CMK (cell line): ENCODE data around the gene CRKL.

Source experiments
- DNase-seq: peaks from one replicate; pipeline ENCODE4 v3.0.0-alpha.2; 2010; ENCODE audit warnings: low read depth

Gene CRKL

DNA sequence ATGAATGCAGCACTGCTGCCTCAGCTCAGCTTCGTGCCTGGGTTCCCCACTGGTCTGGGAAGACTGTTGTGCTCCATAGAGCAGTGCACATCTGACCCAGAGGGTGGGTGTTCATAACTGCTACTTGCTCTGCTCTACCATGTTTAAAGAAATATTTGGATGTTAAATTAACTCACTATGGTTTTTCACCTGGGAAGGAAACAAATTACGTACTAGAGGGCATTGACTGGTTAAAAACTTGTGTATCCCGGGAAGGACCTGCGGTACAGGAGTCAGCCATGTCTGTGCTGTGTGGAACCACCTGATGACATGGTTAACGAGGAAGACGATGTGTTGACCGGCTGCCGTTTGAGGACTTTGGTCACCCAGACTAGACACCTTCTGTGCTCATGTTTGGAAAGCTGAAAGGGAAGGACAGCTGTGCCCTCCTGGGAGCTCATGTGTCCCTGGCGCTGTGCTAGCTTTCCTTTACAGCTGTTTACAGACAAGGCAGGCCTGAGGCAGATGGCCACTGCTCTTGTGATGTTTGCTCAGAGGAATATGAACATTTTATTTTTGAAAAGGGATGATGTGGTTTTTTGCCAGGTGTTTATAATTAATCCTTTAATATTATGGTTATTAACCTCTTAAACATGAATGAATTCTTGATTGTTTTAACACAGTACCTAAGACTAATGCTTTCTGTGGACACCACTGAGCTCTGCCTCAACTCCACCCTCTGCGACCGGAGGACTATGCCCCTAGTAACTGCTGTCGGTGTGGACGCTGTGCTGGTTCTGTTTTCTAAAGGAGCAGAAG is 35.5 kb downstream of the CRKL start:
- DNase-seq, result no peak

DNA sequence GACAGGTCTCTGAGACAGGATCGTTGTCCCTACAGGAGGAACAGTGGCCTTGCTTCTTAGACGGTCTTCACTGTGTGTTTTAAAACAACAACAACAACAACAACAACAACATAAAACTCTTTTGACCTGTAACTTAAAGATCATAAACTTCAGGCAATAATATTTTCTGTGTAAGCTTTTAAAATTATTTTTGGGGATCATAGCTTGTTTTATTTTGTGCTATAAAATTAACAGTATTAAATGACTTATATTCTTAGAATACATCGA is 36.1 kb downstream of the CRKL start:
- no peak for DNase-seq

DNA sequence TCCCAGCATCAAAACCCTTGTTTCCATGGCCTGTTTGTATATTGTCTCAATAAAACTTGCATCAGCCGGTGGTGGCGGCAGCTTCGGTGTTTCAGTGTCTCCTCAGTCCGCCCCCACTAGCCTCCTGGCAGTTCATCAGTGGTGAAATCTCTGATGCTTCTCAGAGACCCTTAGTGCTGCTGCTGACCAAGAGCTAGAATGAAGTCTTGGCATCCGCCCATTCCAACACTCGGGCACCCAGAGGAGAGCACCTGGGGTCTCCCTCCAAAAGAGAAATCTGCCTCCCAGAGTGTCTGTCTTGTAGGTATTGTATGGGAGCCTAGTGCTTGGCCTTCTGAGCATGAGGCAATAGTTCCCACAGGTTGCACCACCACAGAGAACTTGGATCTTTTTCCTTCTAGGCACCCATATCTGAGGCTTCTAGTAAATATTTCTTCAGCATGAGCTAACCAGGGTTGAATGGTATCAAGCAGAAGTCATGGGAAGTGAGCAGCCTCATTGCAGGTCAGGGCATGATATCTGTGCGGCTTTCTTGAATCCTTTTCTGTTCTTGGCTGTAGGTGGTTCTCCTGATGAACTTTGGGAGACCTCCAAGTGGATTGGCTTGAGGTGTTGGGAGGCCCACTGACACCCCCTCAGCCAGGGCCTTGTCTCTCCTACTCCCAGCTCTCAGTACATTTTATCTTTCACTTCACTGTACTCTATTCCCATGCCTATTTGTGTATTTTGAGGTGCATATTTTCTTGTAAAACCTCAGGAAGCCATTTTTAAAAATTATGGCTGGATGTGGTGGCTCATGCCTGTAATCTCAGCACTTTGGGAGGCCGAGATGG is 36.7 kb downstream of the CRKL start:
- no peak for DNase-seq

DNA sequence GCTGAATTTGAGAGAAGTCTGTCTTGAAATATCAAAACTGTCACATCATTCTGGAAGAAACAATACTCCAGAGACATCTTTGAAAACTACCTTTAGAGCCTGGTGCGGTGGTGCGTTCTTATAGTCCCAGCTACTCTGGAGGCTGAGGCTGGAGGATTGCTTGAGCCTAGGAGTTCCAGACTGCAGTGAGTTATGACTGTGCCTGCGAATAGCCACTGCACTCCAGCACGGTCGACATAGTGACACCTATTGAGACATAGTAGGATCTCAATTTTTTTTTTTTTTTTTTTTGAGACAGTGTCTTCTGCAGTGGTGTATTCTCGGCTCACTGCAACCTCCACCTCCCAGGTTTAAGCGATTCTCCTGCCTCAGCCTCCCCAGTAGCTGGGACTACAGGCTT is 38.3 kb downstream of the CRKL start:
- DNase-seq, result no peak

DNA sequence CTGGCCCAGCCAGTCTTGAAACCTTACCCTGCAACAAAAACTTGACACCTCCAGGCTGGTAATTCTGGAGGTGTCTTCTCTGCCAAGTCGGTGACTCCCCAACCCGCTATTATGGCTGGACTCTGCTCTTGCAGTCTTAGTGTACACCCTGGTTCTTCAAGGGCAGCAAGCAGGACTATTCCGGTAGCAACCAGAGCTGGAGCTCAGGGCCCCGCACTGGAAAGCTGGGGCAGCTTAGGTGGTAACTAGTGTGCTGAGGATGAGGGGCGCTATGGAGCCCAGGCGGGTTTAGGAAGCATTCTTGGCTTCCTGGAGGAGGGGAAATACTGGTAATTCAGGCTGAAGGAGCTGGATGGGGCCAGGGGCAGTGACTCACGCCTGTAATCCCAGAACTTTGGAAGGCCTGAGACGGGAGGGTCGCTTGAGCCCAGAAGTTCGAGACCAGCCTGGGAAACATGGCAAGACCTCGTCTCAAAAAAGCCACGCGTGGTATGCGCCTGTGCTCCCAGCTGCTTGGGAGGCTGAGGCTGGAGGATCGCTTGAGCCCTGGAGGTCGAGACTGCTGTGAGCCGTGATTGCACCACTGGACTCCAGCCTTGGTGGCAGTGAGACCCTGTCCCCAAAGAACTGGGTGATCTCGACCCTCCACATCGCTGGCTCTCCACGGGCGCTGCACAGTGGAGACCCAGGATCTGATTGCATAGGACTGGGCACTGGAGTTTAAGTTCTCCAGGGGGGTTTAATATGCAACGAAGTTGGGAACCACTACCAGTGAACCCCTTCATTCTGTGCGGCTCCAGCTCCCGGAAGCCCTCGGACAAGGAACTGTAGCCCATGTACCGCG is 39.3 kb downstream of the CRKL start:
- DNase-seq, result no peak

DNA sequence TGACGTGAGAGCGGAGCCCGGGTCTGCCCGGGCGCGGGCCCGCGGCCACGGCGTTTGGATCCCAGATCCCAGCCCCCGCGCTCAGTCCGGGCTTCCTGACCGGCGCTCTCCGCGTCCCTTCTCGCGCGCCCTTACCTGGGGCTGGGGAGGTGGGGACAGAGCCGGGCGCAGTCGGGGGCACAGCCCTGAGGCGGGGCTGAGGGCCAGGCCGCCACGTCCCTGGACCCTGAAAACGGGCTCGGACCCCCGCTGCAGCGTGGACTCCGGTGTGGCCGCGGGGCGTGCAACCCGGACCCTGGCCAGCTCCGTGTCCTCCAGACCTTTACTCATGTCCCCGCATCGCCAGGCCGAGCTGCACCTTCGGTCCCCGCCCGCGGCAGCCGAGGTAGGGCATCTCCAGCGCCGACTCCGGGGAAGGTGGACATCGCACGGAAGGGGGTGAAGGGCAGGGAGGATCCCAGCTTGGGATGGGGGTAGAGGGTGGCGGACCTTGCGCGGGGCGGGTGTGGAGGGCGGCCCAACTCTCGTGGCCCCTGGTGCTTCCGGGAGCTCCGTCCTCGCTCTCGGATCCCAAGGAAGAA is 40.0 kb downstream of the CRKL start:
- no peak for DNase-seq

DNA sequence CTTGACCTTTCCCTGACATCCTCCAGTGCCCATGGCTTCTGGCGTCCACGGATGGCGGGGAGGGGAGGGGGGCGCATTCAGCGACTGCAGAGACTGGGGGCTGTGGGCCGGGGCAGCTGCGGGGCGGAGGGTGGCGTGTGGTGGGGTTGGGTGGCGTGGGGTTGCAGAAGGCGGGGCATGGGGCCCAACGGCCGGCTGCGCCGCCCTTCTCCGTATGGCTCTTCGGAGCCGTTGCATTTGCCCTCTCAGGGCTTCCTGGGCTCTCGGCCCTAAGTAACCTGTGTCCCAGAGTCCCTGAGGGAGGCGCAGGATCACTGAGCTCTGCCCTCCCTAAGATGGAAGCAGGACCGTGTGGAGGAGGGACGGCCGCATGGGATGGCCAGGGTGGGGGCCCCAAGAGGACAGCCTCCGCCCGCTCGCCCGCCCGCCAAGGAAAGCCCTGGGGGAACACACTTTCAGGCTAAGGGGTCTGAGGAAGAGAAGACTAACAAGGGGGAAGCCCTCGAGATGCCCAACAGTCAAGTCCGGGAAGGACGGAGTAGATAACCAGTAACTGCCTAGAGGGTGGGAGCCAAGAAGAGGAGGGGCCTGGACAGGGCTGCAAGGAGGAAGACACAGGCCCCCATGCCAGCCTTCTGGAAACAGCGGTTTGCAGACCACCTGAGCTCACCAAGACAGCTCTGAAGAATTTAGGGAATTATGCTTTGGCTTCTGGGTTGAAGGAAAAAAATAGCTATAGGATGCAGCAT is 40.6 kb downstream of the CRKL start:
- DNase-seq, result peak; percentile 45

DNA sequence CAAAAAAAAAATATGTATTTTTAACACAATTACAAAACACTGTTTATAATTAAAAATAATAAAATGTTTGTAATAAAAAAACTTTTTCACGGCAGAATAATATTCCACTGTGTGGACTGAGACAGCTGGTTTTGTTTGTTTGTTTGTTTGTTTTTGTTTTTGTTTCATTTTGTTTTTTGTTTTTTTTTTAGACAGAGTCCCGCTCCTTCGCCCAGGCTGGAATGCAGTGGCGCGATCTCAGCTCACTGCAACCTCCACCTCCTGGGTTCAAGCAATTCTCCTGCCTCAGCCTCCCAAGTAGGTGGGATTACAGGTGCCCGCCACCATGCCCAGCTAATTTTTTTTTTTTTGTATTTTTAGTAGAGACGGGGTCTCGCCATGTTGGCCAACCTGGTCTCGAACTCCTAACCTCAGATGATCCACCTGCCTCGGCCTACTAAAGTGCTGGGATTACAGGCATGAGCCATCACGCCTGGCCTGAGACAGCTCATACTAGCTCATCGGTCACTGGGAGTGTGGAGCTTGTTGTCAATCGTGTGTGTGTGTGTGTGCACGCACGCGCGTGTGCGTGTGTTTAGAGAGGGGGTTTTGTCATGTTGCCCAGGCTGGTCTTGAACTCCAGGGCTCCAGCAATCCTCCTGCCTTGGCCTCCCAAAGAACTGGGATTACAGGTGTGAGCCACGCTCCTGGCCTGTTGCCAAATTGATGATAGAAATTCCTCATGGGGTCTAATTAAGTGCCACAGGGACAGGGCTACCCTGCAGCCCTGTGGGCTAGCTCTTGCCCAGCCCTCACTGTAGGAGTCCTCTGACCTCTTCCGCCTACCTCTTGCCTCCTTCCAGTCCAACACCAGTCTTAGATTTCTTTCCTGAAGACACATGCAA is 42.6 kb downstream of the CRKL start:
- DNase-seq, result no peak

DNA sequence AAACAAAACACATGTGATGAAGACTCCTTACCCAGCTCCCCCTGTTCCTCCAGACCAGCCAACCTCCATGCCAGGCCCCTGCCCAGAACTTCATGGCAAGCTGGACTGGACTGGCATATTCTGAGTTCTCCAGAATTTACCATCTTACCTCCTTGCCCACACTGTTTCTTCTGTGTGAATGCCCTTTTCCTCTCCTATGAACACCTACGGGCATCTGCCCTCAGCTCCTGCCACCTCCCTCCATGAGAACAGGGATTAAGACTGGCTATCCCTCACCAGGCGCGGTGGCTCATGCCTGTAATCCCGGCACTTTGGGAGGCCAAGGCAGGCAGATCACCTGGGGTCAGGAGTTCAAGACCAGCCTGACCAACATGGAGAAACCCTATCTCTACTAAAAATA is 43.4 kb downstream of the CRKL start:
- DNase-seq, result no peak

DNA sequence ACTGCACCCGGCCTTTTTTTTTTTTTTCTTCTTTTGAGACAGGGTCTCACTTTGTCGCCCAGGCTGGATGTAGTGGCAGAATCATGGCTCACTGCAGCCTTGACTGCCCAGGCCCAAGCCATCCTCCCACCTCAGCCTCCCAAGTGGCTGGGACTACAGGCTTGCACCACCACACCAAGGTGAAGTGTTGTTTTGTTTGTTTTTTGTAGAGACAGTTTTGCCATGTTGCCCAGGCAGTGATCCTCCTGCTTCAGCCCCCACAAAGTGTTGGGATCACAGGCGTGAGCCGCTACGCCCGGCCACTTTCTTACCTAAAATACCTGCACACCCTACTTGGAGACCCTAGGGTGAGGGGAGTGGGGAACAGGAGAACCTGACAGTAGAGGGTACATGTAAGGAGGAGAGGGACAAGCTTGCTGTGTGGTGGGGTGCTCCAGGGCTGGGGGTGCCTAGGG is 45.3 kb downstream of the CRKL start:
- DNase-seq, result no peak

DNA sequence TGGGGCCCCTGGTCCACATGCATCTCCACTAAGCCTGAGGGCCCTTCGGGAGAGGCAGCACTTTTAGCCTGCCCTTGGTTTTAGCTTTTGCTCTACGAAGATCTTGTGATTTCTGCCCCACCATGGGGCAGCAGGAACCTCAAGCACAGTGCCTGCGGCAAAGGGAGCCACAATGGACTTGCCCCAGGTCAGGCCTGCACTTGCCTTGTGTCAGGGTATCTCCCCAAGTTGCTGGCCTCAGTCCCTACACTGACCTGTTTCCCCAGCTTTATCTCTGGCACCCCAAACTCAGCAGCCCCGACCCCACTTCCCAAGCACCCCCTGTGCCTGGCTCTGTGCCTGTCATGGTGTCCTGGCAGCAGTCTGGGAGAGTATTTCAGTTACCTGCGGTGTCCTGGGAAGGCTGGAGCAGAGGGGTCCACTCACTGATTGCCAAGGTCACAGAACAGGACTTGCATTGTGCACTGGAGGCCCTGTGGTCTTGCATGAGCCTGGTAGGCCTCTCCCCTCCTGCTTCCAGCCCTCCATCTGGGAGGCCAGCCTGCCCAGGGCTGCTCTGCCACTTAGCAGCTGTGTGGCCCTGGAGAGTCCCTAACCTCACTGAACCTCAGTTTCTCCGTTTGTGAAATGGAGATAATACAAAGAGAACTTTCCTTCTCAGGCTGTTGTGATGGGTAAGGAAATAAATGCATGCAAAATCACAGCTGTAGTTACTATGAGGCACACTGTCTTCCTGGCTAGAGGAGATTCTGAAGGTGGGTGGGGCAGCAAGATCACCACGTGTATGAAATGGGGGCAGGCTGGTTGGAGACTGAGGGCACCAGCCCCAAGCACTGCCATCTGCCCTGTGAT is 46.2 kb downstream of the CRKL start:
- DNase-seq, result no peak

DNA sequence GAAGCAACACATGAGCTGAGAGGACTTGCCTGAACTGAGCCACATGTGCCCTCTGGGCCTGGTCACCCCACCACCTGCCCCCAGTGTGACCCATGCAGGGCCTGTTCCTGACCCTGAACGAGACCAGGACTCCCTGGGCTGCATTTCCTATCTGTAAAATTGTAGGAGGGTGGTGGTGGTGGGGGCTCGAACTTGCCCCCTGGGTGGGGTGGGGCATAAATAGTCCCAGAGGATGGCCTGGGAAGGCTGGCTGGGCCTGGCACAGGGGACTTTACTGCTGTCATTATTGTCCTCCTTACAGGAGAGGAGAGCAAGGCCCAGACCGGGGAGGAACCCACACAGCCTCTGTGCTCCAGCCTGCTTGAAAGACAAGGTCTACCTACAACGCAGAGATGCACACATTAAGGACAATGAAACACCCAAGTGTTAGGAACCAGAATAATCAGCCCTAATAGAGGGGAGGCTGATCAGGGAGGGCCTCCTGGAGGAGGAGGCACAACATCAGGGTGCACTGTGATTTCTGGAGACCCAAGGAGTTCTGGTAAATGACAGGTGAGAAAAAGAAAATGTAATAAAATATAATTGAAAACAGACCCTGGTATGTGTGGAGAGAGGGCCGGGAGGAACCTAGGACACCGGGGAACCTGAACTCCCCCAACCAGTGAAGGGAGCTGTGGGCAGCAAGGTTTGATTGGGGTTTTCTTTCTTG is 47.0 kb downstream of the CRKL start:
- DNase-seq, result no peak

DNA sequence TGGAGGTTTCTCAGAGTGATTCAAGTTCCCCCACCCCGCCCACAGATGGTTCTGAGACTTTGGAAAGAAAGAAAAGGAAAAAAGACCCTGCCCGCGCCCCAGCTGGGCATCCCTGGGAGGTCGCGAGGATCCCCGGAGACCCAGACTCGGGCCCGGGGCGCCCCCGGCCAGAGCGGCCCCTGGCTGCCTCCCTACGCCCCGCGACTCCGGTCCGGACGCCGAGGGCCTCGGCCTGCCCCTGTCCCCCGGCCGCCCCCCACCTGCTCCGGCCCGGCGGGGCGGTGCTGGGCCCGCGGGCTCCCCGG is 47.5 kb downstream of the CRKL start:
- DNase-seq, result no peak

DNA sequence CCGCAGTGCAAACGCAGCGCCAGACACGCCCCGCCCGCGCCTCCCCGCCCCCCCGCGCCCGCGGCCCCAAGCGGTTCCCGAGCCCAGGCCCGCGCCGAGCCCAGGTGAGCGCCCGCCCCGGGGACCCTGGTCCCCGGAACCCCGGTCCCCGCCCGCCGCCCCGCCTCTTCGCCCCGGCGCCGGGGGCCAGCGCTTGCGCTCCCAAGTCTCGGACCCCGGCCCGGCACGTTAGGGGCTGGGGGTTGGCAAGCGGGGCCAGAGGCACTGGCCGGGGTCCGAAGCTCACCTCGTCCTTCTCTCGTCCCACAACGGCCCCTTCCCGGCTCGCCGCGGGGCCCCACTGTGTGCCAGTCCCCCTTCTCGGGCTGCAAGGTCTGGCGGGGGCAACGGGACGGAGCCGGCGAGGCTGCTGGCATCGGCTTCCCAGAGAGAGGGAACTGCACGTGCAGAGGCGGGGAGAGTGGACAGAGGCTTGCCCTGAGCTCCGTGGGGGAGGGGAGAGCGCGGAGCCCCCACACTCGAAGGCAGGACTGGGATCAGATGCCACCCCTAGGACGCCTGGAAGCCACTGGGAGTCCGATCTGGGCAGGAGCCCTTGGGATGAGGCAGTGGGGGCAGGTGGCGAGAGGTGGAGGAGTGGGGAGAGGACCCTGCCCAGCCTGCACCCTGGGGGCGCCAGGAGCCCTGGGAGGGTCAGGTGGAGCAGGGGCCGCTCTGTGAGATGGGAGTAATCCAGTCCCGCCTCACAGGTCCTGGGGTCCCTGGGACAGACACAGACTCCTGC is 48.1 kb downstream of the CRKL start:
- DNase-seq, result no peak

DNA sequence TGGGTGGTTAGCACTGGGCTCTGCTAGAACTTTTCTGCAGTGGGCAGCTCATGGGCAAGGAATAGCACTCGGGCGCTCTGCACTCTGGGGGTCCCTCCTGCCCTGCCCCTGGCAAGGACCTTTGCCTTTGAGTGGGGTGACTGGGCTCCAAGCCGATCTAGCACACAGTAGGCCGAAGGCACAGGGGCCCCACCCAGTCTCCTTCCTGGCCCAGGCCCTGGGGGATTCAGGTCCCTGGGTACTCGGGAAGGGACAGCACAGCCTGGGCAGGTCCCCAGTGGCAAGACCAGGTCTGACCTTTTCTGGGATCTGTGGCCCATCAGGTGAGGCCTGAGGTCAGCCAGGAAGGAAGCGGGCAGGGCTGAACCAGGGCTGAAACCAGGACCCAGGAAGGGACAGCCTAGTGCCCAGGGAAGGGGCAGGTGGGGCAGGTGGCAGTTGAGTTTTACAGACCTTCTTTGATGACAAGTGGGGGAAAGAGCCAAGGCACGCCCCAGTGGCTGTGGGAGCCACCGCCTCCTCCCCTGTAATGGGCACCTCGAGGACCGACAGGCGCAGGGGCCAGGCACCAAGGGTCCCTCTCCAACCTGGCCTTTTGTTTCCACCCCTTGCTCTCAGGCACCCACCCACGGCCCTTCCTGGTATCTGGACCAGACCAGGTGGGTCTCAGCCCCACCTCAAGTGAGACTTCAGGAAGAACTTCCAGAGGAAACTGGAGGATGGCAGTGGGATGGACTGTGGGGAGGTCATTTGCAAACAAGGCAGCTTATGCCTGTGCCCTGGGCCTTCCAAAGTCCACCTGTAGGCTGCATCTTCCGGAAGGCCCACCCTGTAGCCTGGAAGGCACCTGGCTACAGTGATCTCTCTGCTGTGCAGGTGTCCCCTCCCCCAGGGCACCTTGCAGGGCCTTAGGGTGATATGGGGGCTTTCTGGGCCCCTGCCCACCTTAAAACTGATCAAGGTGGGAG is 49.0 kb downstream of the CRKL start:
- no peak for DNase-seq

DNA sequence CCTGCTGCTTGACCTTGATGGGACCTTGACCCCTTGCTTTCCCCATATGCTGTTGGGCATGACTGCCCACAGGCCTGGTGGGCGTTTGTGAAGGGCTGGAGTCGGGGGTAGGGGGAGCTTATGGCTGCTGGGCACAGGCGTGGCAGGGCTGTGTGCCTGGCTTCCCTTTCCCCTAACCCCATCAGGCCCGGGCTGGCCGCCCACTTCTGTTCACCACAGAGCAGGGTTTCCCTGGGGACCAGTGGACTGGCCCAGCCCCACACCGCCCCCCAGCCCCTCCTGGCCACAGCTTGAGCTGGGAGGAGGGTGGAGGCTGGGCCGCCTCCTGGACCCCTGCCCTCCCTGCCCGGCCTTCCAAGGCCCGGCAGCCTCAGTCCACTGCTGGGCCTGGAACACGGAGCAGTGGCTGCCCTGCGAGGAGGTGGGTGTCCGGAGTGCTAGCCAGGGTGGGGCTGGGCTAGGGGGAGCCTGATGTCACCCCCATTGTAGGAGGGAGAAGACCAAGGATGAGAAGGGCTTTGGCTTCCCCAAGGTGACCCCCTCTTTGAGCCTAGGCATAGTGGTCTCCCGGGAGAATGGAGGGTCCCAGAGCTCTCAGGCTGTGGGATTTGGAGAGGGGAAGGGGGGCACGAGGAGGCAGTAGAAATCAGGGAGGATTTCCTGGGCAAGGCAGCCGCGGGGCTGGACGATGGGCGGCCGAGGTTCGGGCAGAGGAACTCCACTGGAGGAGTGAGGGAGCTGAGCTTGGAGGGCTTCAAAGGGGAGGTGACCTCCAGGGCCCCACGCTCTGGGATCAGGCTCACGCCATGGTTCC is 49.9 kb downstream of the CRKL start, which contains the start of gene AIFM3:
TSS of gene AIFM3 (plus strand) at position 373 of the 814 bp plus-strand sequence. CDS start 690 bp downstream, outside the sequence.
- DNase-seq, result no peak
